Prostate gland (tissue), 2 donors: ENCODE results near the gene UBE2U.

Experiments used
- CTCF ChIP-seq, 4 experiments: fragments of 200-600 bp in 2 of 4; fragments of 450-650 bp in 2 of 4; sonication (generic) in 2 of 4; IDR thresholded peaks; 1 replicate in 3 of 4; 2 replicates in 1 of 4; pipeline ENCODE4 v1.5.1; 2016 to 2019; ENCODE audit warnings: antibody characterized with exemption in 4 of 4, mild to moderate bottlenecking in 2 of 4, moderate library complexity in 2 of 4
- POLR2A ChIP-seq: fragments of 450-650 bp; IDR thresholded peaks from one replicate; pipeline ENCODE4 v1.6.1; 2016; ENCODE audit warnings: antibody characterized with exemption, mild to moderate bottlenecking
- POLR2AphosphoS5 ChIP-seq: sonication (generic); formaldehyde crosslinking; IDR thresholded peaks from one replicate; pipeline ENCODE4 v1.6.1; 2017; ENCODE audit warnings: antibody characterized with exemption

GRCh38 chr1:64231153-64231552, 27.7 kb downstream of the UBE2U start:
- no peak for TF ChIP-seq POLR2A
- TF ChIP-seq CTCF (IDR thresholded peaks at IDR 0.05) = no peak
- no peak for TF ChIP-seq POLR2AphosphoS5
